Middle frontal gyrus (tissue), 1 donor: ENCODE measurements around the gene TMEM185B.

ENCODE experiments used
- DNase-seq: peaks from one replicate; pipeline ENCODE4 v3.0.0-alpha.2; 2015; ENCODE audit warnings: low spot score; ENCODE audit errors: extremely low spot score

TMEM185B gene

GRCh38 chr2:120208381-120209353 is 14.5 kb downstream of the TMEM185B start:
- no peak for DNase-seq

- DNase-seq = no peak
Measured at GRCh38 chr2:120206022-120206581, 17.1 kb downstream of the TMEM185B start.

GRCh38 chr2:120204945-120205670 is 18.1 kb downstream of the TMEM185B start:
- no peak for DNase-seq

GRCh38 chr2:120204417-120204816 is 18.8 kb downstream of the TMEM185B start:
- DNase-seq = no peak

GRCh38 chr2:120204022-120204405 is 19.2 kb downstream of the TMEM185B start:
- DNase-seq = no peak

- DNase-seq = no peak
Measured at GRCh38 chr2:120203251-120204021, 19.8 kb downstream of the TMEM185B start.

GRCh38 chr2:120199817-120200459 is 23.3 kb downstream of the TMEM185B start:
- peak; percentile 51 for DNase-seq

- no peak for DNase-seq
Measured at GRCh38 chr2:120195553-120195952, 27.6 kb downstream of the TMEM185B start.

GRCh38 chr2:120192280-120192679 is 30.9 kb downstream of the TMEM185B start:
- DNase-seq = no peak

- no peak for DNase-seq
Measured at GRCh38 chr2:120189189-120189588, 34.0 kb downstream of the TMEM185B start.

GRCh38 chr2:120182019-120182560 is 41.1 kb downstream of the TMEM185B start:
- DNase-seq = no peak

- no peak for DNase-seq
Measured at GRCh38 chr2:120180066-120180465, 43.1 kb downstream of the TMEM185B start.

GRCh38 chr2:120179396-120179795 is 43.8 kb downstream of the TMEM185B start:
- no peak for DNase-seq

GRCh38 chr2:120177973-120178372 is 45.2 kb downstream of the TMEM185B start:
- DNase-seq = no peak

GRCh38 chr2:120177001-120177621 is 46.1 kb downstream of the TMEM185B start:
- no peak for DNase-seq

- no peak for DNase-seq
Measured at GRCh38 chr2:120176526-120176925, 46.7 kb downstream of the TMEM185B start.

- DNase-seq = peak; percentile 62
Measured at GRCh38 chr2:120174963-120175581, 48.1 kb downstream of the TMEM185B start.
